HCT116 (cell line): ENCODE measurements around the gene PPRC1.

ENCODE experiments used
- CTCF ChIP-seq, 3 experiments: fragments of 200-600 bp in 1 of 3; sonication (generic) in 1 of 3; IDR thresholded peaks in 2 of 3; conservative IDR thresholded peaks in 1 of 3; 2 replicates each; pipeline ENCODE4 v1.5.1; 2012 to 2017; ENCODE audit warnings: low read depth in 2 of 3, low read length in 2 of 3, antibody characterized with exemption in 1 of 3, borderline replicate concordance in 1 of 3, control low read depth in 1 of 3, mild to moderate bottlenecking in 1 of 3, mixed read lengths in 1 of 3, mixed run types in 1 of 3, moderate library complexity in 1 of 3; ENCODE audit not compliant: insufficient read depth in 1 of 3
- EZH2 ChIP-seq: fragments of 200-600 bp; sonication (generic); IDR thresholded peaks from 2 replicates; pipeline ENCODE4 v1.6.1; 2017; ENCODE audit warnings: antibody characterized with exemption, mixed run types
- POLR2A ChIP-seq: IDR thresholded peaks from 2 replicates; pipeline ENCODE4 v1.7.0; 2011; ENCODE audit warnings: borderline replicate concordance; ENCODE audit not compliant: insufficient read depth, insufficient read length; ENCODE audit errors: extremely low read depth
- TCF7L2 ChIP-seq: IDR thresholded peaks from 2 replicates; pipeline ENCODE4 v1.7.0; 2011; ENCODE audit warnings: borderline replicate concordance, inconsistent platforms; ENCODE audit not compliant: insufficient read depth, insufficient read length; ENCODE audit errors: extremely low read depth
- TF ChIP-seq, protein P1 (sequence below): IDR thresholded peaks from 2 replicates; pipeline ENCODE4 v1.6.1; 2012

DNA sequence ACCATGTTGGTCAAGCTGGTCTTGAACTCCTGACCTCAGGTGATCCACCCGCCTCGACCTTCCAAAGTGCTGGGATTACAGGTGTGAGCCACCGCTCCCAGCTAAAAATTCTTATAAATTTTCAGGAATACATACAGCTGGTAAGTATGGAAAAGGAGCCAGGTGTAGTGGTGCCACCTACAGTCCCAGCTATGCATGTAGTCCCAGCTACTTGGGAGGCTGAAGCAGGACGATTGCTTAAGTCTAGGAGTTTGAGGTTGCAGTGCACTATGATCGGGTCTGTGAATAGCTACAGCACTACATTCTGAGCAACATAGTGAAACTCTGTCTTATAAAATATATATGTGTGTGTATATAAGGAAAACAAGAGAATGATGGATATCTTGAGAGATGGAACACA is 31.7 kb upstream of the PPRC1 start:
- TF ChIP-seq TCF7L2 (no peak), EZH2 (no peak), CTCF (IDR thresholded peaks at IDR 0.05 in 2 of 3, conservative IDR thresholded peaks at IDR 0.05 in 1 of 3; ENCODE audit: borderline replicate concordance in 1 of 3, insufficient read depth in 1 of 3, low read depth in 2 of 3, low read length in 2 of 3) (peak; percentile 52 to 71 (median 53); a peak in 5 of 6 replicates), POLR2A (no peak)
- TF ChIP-seq, protein P1, sequence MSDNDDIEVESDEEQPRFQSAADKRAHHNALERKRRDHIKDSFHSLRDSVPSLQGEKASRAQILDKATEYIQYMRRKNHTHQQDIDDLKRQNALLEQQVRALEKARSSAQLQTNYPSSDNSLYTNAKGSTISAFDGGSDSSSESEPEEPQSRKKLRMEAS, result no peak
